T follicular helper cell (primary cell): ENCODE data around the gene C9orf43.
"Not testable (repeated sequence)": the region's sequence is repeated elsewhere in the genome, so short reads cannot be mapped to it uniquely, and the experiment has no call there.

Experiments
- DNase-seq: peaks from one replicate; pipeline ENCODE4 v3.0.0-alpha.2; 2020; ENCODE audit warnings: low read depth

Gene C9orf43

DNA sequence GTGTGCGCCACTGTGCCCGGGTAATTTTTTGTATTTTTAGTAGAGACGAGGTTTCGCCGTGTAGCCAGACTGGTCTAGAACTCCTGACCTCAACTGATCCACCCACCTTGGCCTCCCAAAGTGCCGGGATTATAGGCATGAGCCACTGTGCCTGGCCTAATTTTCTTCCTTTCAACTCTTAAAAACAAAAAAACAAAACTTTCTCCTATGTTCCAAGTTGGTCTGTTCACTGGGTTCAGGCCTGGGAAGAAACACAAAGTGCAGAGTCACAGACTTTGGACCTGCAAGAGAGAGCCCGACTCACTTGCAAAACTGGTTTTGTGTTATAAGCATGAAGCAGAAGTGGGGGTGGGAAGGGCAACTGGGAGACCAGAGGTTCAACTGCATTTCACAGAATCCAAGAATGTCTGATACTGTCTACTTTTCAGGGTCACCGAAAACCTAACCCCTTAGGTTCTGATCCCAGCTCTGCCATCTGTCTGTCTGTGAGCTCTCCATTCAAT is 28.6 kb upstream of the C9orf43 start:
- DNase-seq: no peak

DNA sequence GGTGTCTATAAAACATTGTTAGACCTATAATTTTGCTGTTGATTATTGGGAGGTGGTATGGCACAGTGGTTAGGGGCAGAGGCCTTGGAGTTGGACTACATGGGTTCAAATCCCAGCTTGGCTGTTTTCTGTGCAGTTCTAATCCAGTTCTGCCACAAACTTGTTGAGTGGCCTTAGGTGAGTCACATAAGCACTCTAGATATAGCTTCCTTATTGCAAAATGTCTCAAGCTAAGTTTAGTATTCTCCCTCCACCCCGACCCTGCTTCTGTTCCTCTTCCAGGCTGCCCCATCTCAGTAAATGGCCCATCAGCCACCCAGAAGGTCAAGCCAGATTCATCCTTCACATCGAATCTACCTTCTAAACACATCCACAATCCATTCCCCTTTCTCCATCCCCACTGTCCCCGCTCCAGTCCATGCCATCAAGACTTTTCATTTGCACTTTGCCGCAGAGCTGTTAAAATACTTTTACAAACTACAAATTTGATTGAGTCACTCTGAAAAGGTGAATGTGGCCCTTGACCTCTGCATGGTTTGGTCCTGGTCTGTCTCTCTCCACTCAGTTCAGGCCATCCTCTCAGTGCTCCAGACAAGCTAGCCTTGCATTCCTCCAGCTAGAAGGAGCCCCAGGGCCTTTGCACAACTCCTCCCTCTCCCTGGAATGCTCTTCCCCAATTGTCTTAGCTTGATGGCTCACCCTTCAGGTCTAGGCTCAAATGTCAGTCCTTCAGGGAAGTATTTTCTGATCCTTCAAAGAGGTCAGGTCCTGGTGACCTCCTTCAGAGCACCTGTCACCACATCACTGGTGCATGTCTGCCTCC is 23.8 kb upstream of the C9orf43 start:
- no peak for DNase-seq

DNA sequence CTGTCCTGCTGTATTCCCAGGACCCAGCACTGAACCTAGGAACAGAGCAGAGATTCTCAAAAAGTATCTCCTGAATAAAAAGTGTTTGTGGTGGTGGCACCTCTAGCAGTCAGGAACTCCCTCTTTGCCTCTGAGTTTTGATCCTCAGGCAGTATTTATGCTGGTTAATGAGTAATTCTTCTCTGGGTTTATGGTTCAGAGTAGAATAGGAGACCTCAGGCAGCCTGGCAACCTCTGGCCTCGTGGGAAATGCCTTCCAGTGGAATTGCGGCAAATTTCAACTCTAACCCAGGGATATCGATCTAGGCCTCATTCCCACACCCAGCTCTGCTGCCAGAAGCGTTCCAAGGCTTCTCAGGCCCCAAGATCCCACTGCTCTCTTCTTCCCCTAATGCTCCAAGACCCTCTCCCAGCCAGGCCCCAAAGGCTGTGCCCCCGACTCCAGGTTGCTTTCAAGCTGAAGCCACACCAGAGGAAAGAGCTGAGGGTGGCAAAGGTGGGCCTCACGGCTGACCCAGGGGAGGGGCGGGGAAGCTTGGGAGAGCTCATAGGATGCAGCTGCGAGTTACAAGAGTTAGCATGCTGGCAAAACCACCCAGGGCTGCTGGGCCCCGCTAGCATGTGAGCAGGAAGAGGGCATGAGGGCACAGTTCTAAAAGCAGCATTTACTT is 22.9 kb upstream of the C9orf43 start:
- DNase-seq: no peak

DNA sequence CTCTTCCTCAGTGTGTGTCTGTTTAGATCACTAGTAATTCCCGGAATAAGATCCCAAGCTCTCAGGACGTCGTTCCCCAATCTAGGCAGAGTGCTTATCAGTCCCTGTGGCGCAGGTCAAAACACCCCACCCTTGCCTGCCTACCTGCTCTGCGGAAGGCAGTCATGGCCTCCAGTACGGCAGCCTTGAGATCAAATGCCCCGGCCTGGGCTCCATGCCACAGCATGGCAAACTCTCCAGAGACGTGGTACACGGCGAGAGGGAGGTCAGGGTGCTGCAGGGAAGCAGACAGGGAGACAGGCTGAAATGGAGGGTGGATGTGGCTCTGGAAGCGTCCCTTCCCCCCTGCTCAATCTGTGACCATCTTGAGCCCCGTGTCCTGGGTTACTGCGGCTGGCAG is 21.7 kb upstream of the C9orf43 start:
- no peak for DNase-seq

DNA sequence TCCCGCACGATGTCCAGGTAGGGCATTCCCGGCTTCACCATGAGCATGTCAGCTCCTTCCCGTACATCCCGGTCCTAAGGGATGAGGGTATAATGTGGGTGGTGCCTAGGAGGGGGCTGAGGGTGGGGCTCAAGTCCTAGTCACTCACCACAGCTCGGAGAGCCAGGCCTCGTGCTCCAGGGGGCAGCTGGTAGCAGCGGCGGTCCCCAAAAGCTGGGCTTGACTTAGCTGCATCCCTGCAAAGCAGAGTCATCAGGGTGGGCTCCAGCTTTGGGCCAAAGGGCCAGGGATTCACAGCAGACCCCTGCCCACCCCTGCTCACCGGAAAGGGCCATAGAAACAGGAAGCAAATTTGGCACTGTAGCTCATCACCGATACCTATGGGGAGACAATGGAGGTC is 21.1 kb upstream of the C9orf43 start:
- DNase-seq: no peak

DNA sequence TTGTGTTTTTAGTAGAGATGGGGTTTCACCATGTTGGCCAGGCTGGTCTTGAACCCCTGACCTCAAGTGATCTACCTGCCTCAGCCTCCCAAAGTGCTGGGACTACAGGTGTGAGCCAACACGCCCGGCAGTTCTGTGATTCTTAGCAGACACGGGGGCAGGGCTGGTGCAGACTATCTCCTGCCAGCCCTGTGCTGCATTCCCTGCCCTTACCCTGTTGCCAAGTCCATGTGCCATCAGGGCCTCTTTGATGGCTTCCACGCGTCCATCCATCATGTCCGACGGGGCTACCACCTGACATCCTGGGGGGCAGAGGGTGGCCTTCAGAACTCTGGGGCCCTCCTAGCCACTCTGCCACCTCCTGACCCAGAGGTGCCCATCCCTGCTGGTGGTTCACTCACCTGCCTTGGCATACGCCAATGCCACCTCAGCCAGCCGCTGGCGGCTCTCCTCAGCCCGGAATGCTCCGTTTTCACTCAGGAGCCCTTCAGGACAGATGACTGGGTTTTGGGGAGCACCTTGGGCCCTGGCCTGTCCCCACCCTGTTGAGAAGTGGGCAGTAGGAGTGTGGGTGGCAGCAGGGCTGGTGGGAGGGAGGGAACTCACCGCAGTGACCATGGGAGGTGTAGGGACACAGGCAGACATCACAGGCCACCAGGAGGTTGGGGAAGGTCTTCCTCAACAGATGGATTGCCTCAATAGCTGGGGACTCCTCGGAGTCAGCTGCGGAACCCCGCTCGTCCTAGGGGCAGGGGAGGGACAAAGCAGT is 20.2 kb upstream of the C9orf43 start:
- no peak for DNase-seq

DNA sequence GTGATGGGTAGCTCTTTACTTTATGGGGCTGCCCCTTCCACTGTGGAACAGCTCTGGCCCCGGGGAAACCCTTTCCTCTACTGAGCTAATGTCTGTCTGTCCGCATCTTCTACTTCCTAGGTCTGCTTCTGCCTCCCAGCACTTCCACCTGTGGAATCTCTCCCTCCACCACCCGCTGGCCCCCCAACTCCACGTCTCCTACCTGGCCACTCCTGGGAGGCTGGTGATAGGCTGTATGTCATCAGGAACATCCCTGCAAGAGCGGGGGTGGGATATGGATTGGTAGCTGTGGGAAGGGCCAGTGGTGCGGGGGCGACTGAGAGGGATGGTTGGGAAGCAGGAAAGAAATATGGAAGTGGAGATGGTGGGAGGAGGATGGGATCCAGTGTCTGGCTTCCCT is 18.6 kb upstream of the C9orf43 start:
- no peak for DNase-seq

DNA sequence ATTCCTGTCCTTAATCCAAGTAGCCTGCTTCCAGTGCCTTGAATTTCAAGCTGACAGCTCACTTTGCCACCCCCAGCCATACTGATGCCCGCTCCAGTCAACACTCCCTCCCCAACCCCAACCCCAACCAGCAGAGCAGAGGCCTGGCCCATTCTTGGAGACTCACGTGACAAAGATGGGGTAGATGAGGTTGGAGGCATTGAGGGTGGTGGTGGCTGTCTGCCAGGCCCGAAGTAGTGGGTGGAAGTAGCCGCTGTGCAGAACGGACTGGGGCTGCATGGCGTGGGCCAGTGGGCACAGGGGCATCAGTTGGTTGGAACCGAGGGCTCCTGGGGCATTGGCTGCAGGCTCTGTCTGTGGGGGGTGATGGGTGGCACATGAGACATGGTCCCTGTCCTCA is 17.3 kb upstream of the C9orf43 start:
- DNase-seq: no peak

DNA sequence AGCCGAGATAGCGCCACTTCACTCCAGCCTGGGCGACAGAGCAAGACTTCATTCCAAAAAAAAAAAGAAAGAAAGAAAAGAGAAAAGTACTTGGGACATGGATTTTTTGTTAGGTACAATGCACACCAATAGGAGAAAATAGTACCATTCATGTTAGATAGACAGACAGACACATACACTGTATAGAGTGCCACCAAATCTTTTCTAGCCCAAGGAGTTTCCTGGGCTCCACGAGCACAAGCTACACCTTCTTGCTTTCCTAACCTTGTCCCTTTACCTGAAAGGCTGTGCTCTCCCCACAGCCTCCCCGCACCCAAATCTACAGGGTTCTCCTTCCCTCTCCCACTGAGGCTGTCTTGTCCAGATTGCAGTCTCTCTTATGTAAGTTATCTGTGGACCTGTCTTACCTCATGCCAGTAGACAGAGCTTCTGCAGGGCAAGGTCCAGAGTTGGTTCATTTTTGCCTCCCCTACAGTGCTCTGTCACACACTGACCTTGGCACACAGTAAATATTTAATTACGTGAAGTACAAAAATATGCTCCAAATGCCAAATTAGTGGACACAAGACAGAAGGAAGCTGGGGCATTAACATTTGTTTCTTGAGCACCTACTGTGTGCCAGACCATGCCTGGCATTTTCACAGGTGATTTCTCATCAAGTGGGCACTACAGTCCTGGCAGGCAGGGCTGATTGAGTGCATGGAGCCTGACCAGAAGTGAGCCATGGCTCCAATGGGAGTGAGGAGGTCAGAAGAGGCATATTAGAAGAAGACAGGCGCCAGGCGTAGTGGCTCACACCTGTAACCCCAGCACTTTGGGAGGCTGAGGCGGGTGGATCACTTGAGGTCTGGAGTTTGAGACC is 15.3 kb upstream of the C9orf43 start:
- no peak for DNase-seq

DNA sequence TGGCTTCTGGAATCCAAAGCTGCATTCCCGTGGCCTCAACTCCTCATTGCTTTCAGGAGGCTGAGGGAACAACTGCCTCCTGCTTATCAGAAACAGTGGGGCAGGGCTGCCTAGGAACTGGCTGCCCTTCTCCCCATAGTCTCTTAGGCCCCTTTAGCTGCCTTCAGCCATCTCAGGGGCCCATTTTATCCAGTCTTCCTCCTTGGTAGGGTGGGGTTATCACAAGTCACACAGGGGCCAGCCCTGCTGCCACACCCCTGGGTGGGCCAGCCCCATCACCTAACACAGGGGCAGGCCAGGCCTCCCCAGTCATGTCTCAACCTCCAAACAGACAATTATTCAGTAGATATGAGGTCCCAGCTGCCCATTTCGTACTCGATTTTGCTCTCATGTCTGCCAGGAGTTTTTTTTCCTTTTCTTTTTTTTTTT is 13.3 kb upstream of the C9orf43 start:
- no peak for DNase-seq

DNA sequence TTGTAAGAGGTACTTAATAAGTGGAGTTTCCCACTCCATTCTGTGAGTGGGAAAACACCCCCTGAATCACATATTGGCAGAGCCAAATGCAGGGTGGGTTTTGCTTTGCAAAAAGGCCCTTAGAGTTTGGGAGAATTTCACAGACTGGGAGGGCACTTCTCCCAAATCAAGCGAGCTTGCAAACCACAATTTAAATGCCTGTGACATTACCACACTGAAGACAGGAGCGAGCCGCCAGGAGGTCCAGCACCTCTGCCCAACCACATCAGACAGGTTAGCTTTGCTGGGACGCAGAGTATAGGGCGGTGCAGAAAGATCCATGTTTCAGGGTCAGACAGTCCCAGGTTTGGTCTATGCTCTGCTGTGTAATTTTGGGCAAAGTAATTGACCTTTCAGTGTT is 11.8 kb upstream of the C9orf43 start:
- DNase-seq: no peak

DNA sequence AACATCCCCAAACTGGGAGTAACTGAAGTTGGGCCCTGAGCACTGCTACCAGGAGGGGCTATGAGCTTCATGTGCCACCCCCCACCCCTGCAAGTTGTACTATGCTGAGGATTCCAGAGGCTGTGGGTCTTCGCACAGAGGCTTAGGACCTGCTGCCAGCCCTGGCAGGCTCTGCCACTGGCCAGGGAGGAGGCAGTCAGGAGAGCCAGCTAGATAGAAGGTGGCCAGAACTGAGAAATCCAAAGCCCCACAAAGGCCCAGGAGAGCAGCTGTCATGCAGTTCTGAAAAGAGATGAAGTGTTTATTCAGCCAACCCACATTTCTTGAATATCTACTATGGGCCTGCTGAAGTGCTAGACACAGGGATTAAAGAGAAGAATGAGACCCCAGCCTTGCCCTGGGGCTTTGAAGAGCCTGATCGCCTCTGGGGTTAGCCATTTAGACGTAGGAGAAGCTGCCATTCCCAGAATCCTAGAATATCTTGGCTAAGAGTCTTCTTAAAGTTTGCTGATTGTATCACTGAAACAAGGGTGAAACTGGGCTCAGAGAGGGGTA is 10.8 kb upstream of the C9orf43 start:
- DNase-seq: no peak

DNA sequence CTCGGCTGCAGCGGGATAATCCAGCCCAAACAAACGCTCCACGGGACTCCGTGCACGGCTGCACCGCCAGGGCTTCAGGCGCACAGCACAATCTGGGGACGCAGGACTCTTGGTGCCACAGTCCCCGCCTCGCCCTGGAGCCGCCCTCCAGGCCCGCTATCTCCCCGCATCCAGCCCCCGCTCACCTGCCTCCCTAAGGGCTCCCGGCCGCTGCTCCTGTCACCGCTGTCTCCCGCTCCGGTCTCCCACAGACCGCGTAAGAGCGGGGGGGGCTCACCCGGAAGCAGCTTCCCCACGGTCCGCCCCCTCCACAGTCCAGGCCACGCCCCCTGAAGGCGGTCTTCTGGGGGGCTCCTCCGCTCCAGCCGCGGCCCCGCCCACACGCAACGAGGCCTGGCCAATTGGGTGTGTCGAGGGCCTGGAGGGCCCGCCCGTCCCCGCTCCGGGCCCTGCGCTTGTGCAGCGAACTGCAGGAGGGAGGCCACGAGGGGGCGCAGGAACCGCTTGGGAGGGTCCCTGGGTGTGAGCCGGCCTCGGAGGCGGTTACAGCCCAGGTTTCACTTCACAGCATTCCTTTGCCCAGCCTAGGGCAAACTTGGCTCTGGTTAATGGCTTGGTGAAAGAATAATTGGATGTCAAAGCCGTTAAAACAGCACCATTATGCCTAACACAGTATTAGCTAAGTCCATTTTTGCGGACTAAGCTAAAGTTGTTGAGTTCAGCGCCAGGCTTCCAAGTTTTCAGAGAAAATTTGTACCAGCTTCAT is 9.3 kb upstream of the C9orf43 start, which contains the start of gene ALAD:
Gene ALAD (minus strand): TSS at position 258 of the 766 bp plus-strand sequence. CDS start 7,725 bp downstream, outside the sequence.
- peak; percentile 99 for DNase-seq

DNA sequence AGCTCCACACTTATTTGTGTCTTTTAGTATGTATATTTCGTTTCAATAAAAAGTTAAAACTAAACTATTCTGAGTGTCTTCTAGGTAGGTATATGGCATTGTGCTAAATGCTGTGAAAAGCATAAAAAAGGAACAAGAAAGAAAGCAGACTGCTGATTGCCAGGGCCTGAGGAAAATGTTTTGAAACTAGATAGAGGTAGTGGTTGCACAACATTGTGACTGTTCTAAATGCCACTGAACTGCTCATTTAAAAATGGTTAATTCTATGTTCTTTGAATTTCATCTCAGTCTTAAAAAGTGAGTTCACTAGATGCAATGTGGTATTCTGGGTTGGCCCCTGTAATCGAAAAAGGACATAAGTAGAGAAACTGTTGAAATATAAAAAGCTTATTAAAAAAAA is 6.9 kb upstream of the C9orf43 start:
- no peak for DNase-seq

DNA sequence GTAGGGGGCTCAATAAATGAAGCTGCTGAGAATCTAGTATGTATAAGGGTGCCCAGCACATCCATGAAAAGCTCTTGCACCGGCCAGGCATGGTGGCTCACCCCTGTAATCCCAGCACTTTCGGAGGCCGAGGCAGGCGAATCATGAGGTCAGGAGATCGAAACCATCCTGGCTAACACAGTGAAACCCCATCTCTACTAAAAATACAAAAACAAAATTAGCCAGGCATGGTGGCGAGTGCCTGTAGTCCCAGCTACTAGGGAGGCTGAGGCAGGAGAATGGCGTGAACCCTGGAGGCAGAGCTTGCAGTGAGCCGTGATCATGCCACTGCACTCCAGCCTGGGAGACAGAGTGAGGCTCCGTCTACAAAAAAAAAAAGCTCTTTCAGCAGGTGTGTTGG is 4.2 kb upstream of the C9orf43 start:
- not testable (repeated sequence) for DNase-seq

DNA sequence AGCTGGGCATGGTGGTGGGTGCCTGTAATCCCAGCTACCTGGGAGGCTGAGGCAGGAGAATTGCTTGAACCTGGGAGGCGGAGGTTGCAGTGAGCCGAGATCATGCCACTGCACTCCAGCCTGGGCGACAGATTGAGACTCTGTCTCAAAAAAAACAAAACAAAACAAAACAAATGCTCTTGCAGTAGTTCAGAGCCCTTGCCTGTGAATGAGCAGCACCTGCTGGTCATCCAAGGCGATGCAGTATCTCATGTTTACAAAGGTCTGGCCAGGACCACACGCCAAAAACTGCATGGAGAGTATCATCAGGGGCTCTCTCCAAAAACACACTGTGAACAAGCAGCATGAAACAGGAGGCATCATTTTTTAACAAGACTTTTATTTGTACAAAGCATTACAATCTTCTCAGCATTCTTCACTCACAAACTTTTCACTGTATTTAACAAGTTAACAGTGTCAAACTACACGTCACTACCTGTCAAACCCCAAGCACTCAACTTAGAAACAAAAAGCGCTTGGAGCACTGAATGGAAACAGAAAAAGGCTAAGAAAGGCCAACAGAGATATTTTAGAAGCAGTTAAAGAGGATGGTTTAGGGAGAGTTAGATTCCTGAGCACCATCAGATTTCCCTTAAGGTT is 3.6 kb upstream of the C9orf43 start:
- DNase-seq: peak; percentile 33

DNA sequence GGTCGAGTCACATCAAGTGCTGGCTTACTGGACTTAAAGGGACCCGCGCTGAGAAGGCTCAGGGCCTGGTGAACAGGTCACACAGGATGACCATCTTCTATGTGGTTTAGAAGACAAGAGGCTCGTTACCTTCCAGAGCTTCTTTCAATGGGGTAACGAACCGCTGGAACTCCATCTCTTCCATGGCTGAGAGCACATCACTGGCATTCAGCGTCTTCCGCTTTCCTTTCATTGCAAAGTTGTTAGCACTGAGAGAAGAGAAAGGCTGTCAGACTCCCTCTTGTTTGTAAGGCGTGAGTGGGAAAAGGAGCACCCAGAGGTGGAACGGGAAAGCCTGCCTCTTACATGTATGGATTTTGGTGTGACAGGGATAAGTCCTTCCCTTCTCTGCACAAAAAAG is 1.1 kb upstream of the C9orf43 start:
- DNase-seq: no peak

DNA sequence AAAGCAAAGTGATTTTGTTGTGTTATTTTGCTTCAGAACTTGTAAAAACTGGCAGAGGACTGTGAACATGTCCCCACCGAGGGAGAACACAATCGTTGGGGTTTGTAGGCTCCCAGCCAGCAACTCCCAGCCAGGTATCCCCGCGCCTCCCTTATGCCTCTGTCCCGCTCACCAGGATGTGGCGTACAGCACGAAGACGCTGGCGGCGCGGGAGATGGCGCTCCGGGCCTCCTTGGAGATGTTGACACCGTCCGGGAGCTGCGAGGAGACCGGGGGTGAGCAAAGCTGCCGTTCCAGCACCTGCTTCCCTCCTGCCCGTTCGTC is 702 bp upstream of the C9orf43 start:
- DNase-seq: no peak

DNA sequence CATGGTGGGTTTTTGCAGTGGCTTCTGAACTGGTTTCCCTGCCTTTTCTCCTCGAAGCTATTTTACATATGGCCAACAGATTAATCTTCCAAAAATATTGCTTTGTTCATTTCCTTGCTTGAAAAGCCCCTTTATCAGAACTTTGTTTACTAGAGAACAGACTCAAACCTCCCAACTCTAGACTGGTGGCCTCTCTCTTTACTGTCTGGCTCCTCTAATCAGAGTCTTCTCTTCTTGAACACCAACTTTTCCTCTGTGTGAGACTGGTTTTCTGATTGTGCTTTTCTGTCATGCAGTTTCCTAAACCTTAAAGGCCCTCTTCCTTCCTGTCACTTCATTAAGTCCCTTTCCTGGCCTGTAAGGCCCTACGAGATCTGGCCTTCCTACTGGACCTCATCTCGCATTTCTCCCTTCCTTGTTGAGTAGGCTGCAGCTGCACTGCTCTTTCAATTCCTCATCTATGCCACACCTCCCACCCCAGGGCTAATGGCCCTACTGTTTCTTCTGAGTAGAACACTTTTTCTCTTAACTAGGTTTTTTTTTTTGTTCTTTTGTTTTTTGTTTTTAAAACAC is 5.7 kb downstream of the C9orf43 start:
- no peak for DNase-seq

DNA sequence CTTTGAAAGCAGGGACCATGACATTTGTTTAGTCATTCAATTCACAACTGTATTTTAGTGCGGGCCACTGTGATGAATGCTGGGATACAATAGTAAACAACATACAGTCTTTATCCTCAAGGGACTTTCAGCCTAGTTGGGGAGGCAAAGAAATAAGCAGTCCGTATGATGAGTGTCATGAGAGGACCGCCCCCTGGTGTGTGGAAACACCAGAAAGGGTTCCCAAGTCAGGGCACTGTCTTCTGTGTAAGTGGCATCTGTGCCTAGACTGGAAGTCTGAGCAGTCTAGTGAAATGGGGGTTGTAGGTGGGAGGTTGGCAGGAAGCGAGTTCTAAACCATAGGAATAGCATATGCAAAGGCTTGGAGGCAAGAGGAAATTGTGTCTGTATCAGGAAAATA is 6.8 kb downstream of the C9orf43 start:
- no peak for DNase-seq
